GM19025 (cell line): Measurements from ENCODE around the gene CD82.

Source experiments
- ATAC-seq: cut with Tn5 transposase; IDR thresholded peaks from one replicate; pipeline ENCODE4 v1.9.1; 2021; ENCODE audit warnings: mild to moderate bottlenecking, low read depth, moderate library complexity; ENCODE audit not compliant: unreplicated experiment

The CD82 gene

GRCh38 chr11:44613153-44613552, 47.7 kb downstream of the CD82 start:
- ATAC-seq = no peak

GRCh38 chr11:44614281-44614775, 48.9 kb downstream of the CD82 start:
- ATAC-seq = no peak

- ATAC-seq = no peak
Measured at GRCh38 chr11:44615041-44615755, 49.7 kb downstream of the CD82 start.

GRCh38 chr11:44615913-44616791, 50.7 kb downstream of the CD82 start:
- no peak for ATAC-seq

GRCh38 chr11:44617671-44618461, 52.4 kb downstream of the CD82 start:
- no peak for ATAC-seq

- no peak for ATAC-seq
Measured at GRCh38 chr11:44618561-44619425, 53.3 kb downstream of the CD82 start.

- no peak for ATAC-seq
Measured at GRCh38 chr11:44620328-44620725, 54.9 kb downstream of the CD82 start.

- ATAC-seq = no peak
Measured at GRCh38 chr11:44621140-44621681, 55.7 kb downstream of the CD82 start.

GRCh38 chr11:44621784-44622183, 56.3 kb downstream of the CD82 start:
- ATAC-seq = no peak

GRCh38 chr11:44622190-44622650, 56.8 kb downstream of the CD82 start:
- ATAC-seq = no peak

GRCh38 chr11:44622721-44623258, 57.3 kb downstream of the CD82 start:
- no peak for ATAC-seq

GRCh38 chr11:44623341-44623730, 57.9 kb downstream of the CD82 start:
- no peak for ATAC-seq

- no peak for ATAC-seq
Measured at GRCh38 chr11:44623731-44624491, 58.4 kb downstream of the CD82 start.

GRCh38 chr11:44624761-44625221, 59.3 kb downstream of the CD82 start:
- no peak for ATAC-seq

- no peak for ATAC-seq
Measured at GRCh38 chr11:44625759-44626523, 60.5 kb downstream of the CD82 start.

GRCh38 chr11:44626645-44627044, 61.2 kb downstream of the CD82 start:
- ATAC-seq = no peak

GRCh38 chr11:44627165-44627789, 61.8 kb downstream of the CD82 start:
- no peak for ATAC-seq
